Measurements from ENCODE around the gene PARP12.

The PARP12 gene

GRCh38 chr7:140007051-140007690 is 55.6 kb downstream of the PARP12 start:
- H3K4me3 ChIP-seq (ENCODE audit: low read depth, low read length), result no peak overlapping the region
- no peak for TF ChIP-seq CTCF (conservative IDR thresholded peaks at IDR 0.05; ENCODE audit: low read depth, low read length)
- no peak for DNase-seq (ENCODE audit: low read depth)

GRCh38 chr7:140006600-140006999 is 56.2 kb downstream of the PARP12 start:
- no peak for TF ChIP-seq CTCF (conservative IDR thresholded peaks at IDR 0.05; ENCODE audit: low read depth, low read length)
- H3K4me3 ChIP-seq (ENCODE audit: low read depth, low read length), result no peak overlapping the region
- no peak for DNase-seq (ENCODE audit: low read depth)

- DNase-seq (ENCODE audit: low read depth), result peak; percentile 50
- no peak overlapping the region for H3K4me3 ChIP-seq (ENCODE audit: low read depth, low read length)
Measured at GRCh38 chr7:140005754-140006503, 56.8 kb downstream of the PARP12 start.

GRCh38 chr7:140005341-140005740 is 57.4 kb downstream of the PARP12 start:
- no peak for TF ChIP-seq CTCF (conservative IDR thresholded peaks at IDR 0.05; ENCODE audit: low read depth, low read length)
- no peak overlapping the region for H3K4me3 ChIP-seq (ENCODE audit: low read depth, low read length)
- DNase-seq (ENCODE audit: low read depth), result no peak

More at GRCh38 chr7:140005754-140006503, 56.8 kb downstream of the PARP12 start:
- peak; percentile 72 for TF ChIP-seq CTCF (conservative IDR thresholded peaks at IDR 0.05; ENCODE audit: low read depth, low read length)

GRCh38 chr7:140004672-140005071 is 58.1 kb downstream of the PARP12 start:
- no peak overlapping the region for H3K4me3 ChIP-seq (ENCODE audit: low read depth, low read length)
- DNase-seq (ENCODE audit: low read depth), result no peak
- TF ChIP-seq CTCF (conservative IDR thresholded peaks at IDR 0.05; ENCODE audit: low read depth, low read length), result no peak

- H3K4me3 ChIP-seq (ENCODE audit: low read depth, low read length), result no peak overlapping the region
- DNase-seq (ENCODE audit: low read depth), result peak; percentile 85
- TF ChIP-seq CTCF (conservative IDR thresholded peaks at IDR 0.05; ENCODE audit: low read depth, low read length), result peak; percentile 79
Measured at GRCh38 chr7:140003913-140004382, 58.8 kb downstream of the PARP12 start.

Data from choroid plexus epithelial cell (primary cell).